Lower leg skin (tissue), 3 donors: ENCODE results near the gene UBL7.

ENCODE experiments used
- CTCF ChIP-seq, 3 donors: fragments of 450-650 bp; IDR thresholded peaks; one replicate each; pipeline ENCODE4 v1.5.1; 2016; ENCODE audit warnings: antibody characterized with exemption in 3 of 3, mild to moderate bottlenecking in 3 of 3, moderate library complexity in 2 of 3
- POLR2A ChIP-seq, 2 donors: fragments of 450-650 bp; IDR thresholded peaks; one replicate each; pipeline ENCODE4 v1.6.1; 2016 to 2017; ENCODE audit warnings: antibody characterized with exemption in 2 of 2, mild to moderate bottlenecking in 1 of 2, moderate library complexity in 1 of 2

GRCh38 chr15:74421302-74422245 lies 39.4 kb downstream of the UBL7 start:
- TF ChIP-seq CTCF (IDR thresholded peaks at IDR 0.05) (no peak), POLR2A (IDR thresholded peaks at IDR 0.05) (no peak)
